Effector memory CD4-positive, alpha-beta T cell (primary cell): ENCODE results near the gene FEM1B.

Source experiments
- DNase-seq, 3 donors: peaks; one replicate each; pipeline ENCODE4 v3.0.0-alpha.2; 2020
- H3K27ac ChIP-seq: 2 replicates; pipeline ENCODE4 v1.7.0; 2013; ENCODE audit warnings: mild to moderate bottlenecking, low read length, moderate library complexity; ENCODE audit not compliant: insufficient read depth, poor library complexity, severe bottlenecking
- H3K27me3 ChIP-seq: replicated peaks from 2 replicates; pipeline ENCODE4 v1.7.0; 2013; ENCODE audit warnings: mild to moderate bottlenecking, low read length; ENCODE audit not compliant: insufficient read depth, control insufficient read depth, poor library complexity, severe bottlenecking
- H3K36me3 ChIP-seq: 2 replicates; pipeline ENCODE4 v1.7.0; 2013; ENCODE audit warnings: mild to moderate bottlenecking, low read length, moderate library complexity; ENCODE audit not compliant: control insufficient read depth, insufficient read depth
- H3K4me1 ChIP-seq: 2 replicates; pipeline ENCODE4 v1.7.0; 2013; ENCODE audit warnings: low read length, mild to moderate bottlenecking; ENCODE audit not compliant: control insufficient read depth, insufficient read depth, poor library complexity, severe bottlenecking
- H3K4me3 ChIP-seq: 2 replicates; pipeline ENCODE4 v1.7.0; 2013; ENCODE audit warnings: low read length, low read depth, mild to moderate bottlenecking; ENCODE audit not compliant: insufficient read depth, poor library complexity, severe bottlenecking
- H3K9me3 ChIP-seq: 2 replicates; pipeline ENCODE4 v1.7.0; 2013; ENCODE audit warnings: mild to moderate bottlenecking, low read length, moderate library complexity; ENCODE audit not compliant: control insufficient read depth

FEM1B gene

GRCh38 chr15:68258692-68259091, 18.9 kb upstream of the FEM1B start:
- no peaks in the 10 kb centered on the region for H3K36me3 ChIP-seq
- no peaks in the 10 kb centered on the region for H3K4me1 ChIP-seq
- DNase-seq = no peak
- H3K27me3 ChIP-seq = no peaks in the 10 kb centered on the region
- H3K4me3 ChIP-seq = no peak overlapping the region
- H3K27ac ChIP-seq = no peak overlapping the region
- no peaks in the 10 kb centered on the region for H3K9me3 ChIP-seq

- no peak overlapping the region for H3K4me3 ChIP-seq
- H3K4me1 ChIP-seq = no peaks in the 10 kb centered on the region
- no peaks in the 10 kb centered on the region for H3K9me3 ChIP-seq
- DNase-seq = no peak
- H3K36me3 ChIP-seq = no peaks in the 10 kb centered on the region
- no peak overlapping the region for H3K27ac ChIP-seq
- H3K27me3 ChIP-seq = no peaks in the 10 kb centered on the region
These were observed 17.7 kb upstream of the FEM1B start for GRCh38 chr15:68259883-68260282.

- Histone ChIP-seq H3K27ac (no peak overlapping the region), H3K4me1 (no peaks in the 10 kb centered on the region), H3K9me3 (no peaks in the 10 kb centered on the region), H3K27me3 (peaks cover 7% of the 10 kb centered on the region), H3K36me3 (no peaks in the 10 kb centered on the region), H3K4me3 (no peak overlapping the region)
- no peak for DNase-seq
These were observed 16.3 kb upstream of the FEM1B start for GRCh38 chr15:68261241-68261640.

- H3K27ac ChIP-seq = no peak overlapping the region
- no peak overlapping the region for H3K4me3 ChIP-seq
- no peaks in the 10 kb centered on the region for H3K9me3 ChIP-seq
- H3K36me3 ChIP-seq = no peaks in the 10 kb centered on the region
- peaks cover 8% of the 10 kb centered on the region for H3K27me3 ChIP-seq
- no peaks in the 10 kb centered on the region for H3K4me1 ChIP-seq
- DNase-seq = no peak
These were observed 15.6 kb upstream of the FEM1B start for GRCh38 chr15:68261980-68262379.

GRCh38 chr15:68262514-68263356, 14.8 kb upstream of the FEM1B start:
- DNase-seq = no peak
- H3K27ac ChIP-seq = no peak overlapping the region
- H3K36me3 ChIP-seq = no peaks in the 10 kb centered on the region
- no peak overlapping the region for H3K4me3 ChIP-seq
- peaks cover 8% of the 10 kb centered on the region for H3K27me3 ChIP-seq
- no peaks in the 10 kb centered on the region for H3K4me1 ChIP-seq
- no peaks in the 10 kb centered on the region for H3K9me3 ChIP-seq

GRCh38 chr15:68264282-68264681, 13.3 kb upstream of the FEM1B start:
- H3K36me3 ChIP-seq = no peaks in the 10 kb centered on the region
- no peak overlapping the region for H3K27ac ChIP-seq
- no peaks in the 10 kb centered on the region for H3K4me1 ChIP-seq
- no peak for DNase-seq
- peaks cover 8% of the 10 kb centered on the region for H3K27me3 ChIP-seq
- H3K9me3 ChIP-seq = no peaks in the 10 kb centered on the region
- no peak overlapping the region for H3K4me3 ChIP-seq

GRCh38 chr15:68265081-68265480, 12.5 kb upstream of the FEM1B start:
- H3K4me3 ChIP-seq = no peak overlapping the region
- no peak for DNase-seq
- peaks cover 8% of the 10 kb centered on the region for H3K27me3 ChIP-seq
- no peaks in the 10 kb centered on the region for H3K9me3 ChIP-seq
- H3K4me1 ChIP-seq = no peaks in the 10 kb centered on the region
- no peak overlapping the region for H3K27ac ChIP-seq
- H3K36me3 ChIP-seq = no peaks in the 10 kb centered on the region

GRCh38 chr15:68265674-68266073, 11.9 kb upstream of the FEM1B start:
- H3K4me1 ChIP-seq = no peaks in the 10 kb centered on the region
- no peak overlapping the region for H3K4me3 ChIP-seq
- H3K36me3 ChIP-seq = no peaks in the 10 kb centered on the region
- peaks cover 8% of the 10 kb centered on the region for H3K27me3 ChIP-seq
- no peak overlapping the region for H3K27ac ChIP-seq
- no peak for DNase-seq
- H3K9me3 ChIP-seq = no peaks in the 10 kb centered on the region

- Histone ChIP-seq H3K4me3 (no peak overlapping the region), H3K4me1 (no peaks in the 10 kb centered on the region), H3K9me3 (no peaks in the 10 kb centered on the region), H3K27me3 (peaks cover 8% of the 10 kb centered on the region), H3K27ac (no peak overlapping the region), H3K36me3 (no peaks in the 10 kb centered on the region)
- DNase-seq = no peak
These were observed 9.1 kb upstream of the FEM1B start for GRCh38 chr15:68268405-68268804.

- H3K27me3 ChIP-seq = no peaks in the 10 kb centered on the region
- no peaks in the 10 kb centered on the region for H3K9me3 ChIP-seq
- H3K36me3 ChIP-seq = no peaks in the 10 kb centered on the region
- H3K4me1 ChIP-seq = no peaks in the 10 kb centered on the region
- no peak overlapping the region for H3K27ac ChIP-seq
- H3K4me3 ChIP-seq = no peak overlapping the region
- no peak for DNase-seq
These were observed 5.6 kb upstream of the FEM1B start for GRCh38 chr15:68271854-68272471.
